ENCODE results near the gene IL12RB1. TPM values are rescaled to one million over a fixed set of nuclear protein-coding genes. Genes with fewer than 3 reads are reported as not detected.
A peak's percentile ranks its signal among the peaks of the same experiment; 100 is the strongest.

IL12RB1 gene
- total and polyA plus RNA-seq, 2 of the 13 experiments (the other 11 are each of a cell fraction or from before 2014, with no cell fraction given): 0.03 to 0.04 TPM

- TF ChIP-seq ZNF142 (CRISPR knock-in tag; IDR thresholded peaks at IDR 0.05) (peak; percentile 97), MEIS2 (CRISPR knock-in tag; IDR thresholded peaks at IDR 0.05) (0 out of 2 replicates have a peak, but pooled peaks have one; percentile 21)
Observed at GRCh38 chr19:18097217-18097992, 10.7 kb upstream of the IL12RB1 start, which contains the start of gene MAST3 (continued).

GRCh38 chr19:18096258-18096657 lies 9.5 kb upstream of the IL12RB1 start:
- intact Hi-C loops (cut with micrococcal nuclease; ENCODE audit: unreplicated experiment) (no loop called here), in situ Hi-C loops (cut with HindIII; ENCODE audit: extremely low pct_ligation_motif_present, low pct_unique_long_range_greater_than_20kb) (no loop called here)
- WGBS (ENCODE audit: low lambda C conversion rate): 65% methylated on average over 2 of the region's 2 CpGs
- ChIA-PET CTCF (ENCODE audit: low intra/inter-chr PET ratio, low total read pairs) (no interaction called here), POLR2A (no interaction called here)
- H4K20me1 ChIP-seq (ENCODE audit: insufficient read depth, low read length): no peaks in the 10 kb centered on the region
- ATAC-seq (no peak), DNase-seq (ENCODE audit: low spot score) (no peak), FAIRE-seq (no peak)
- H3K4me2 ChIP-seq (ENCODE audit: low read depth, low read length): no peak overlapping the region
- no TSS peak for BruUV-seq (replicated peaks)
- no peak overlapping the region for H3K9ac ChIP-seq (ENCODE audit: insufficient read depth, low read depth, low read length)
- TF ChIP-seq ZFP36L2 (CRISPR knock-in tag; IDR thresholded peaks at IDR 0.05) (no peak), ZBTB40 (IDR thresholded peaks at IDR 0.05) (peak; percentile 58), ZBTB40 (CRISPR knock-in tag; IDR thresholded peaks at IDR 0.05) (peak; percentile 97)
- peaks cover 2 to 10% of the 10 kb centered on the region in 2 experiments; a peak in 3 of 5 replicates for H3K27me3 ChIP-seq (ENCODE audit: control insufficient read depth in 1 of 2, insufficient read depth in 2 of 2, low read length in 2 of 2)
- H3K36me3 ChIP-seq (replicated peaks in 1 of 2; ENCODE audit: control insufficient read depth in 1 of 2, insufficient read depth in 2 of 2, low read length in 2 of 2): no peaks in the 10 kb centered on the region
- no peaks in the 10 kb centered on the region for H3K9me3 ChIP-seq (ENCODE audit: low read length)
- no peak overlapping the region for H3K27ac ChIP-seq (ENCODE audit: extremely low read length, insufficient read depth, low read length)
- H3K4me3 ChIP-seq (replicated peaks in 1 of 3; ENCODE audit: insufficient read depth in 1 of 3, low read depth in 2 of 3, low read length in 3 of 3): no peak overlapping the region
- H3K4me1 ChIP-seq (ENCODE audit: insufficient read depth, low read length): peaks cover 59% of the 10 kb centered on the region
- H2AFZ ChIP-seq (ENCODE audit: low read length): no peak overlapping the region
- H3K79me2 ChIP-seq (ENCODE audit: insufficient read depth, low read length): no peaks in the 10 kb centered on the region
